Activated CD8-positive, alpha-beta memory T cell treated with anti-CD3 and anti-CD28 coated beads, Interleukin-2, amount 50 U/mL, for 24 hours (primary cell): ENCODE measurements around the gene CCDC122.
"Not testable (repeated sequence)": the region's sequence is repeated elsewhere in the genome, so short reads cannot be mapped to it uniquely, and the experiment has no call there.

Source experiments
- DNase-seq: peaks from one replicate; pipeline ENCODE4 v3.0.0-alpha.2; 2020; ENCODE audit errors: extremely low read depth

CCDC122 gene

GRCh38 chr13:43877326-43877725 lies 2.2 kb downstream of the CCDC122 start:
- no peak for DNase-seq

GRCh38 chr13:43876366-43876765 lies 3.2 kb downstream of the CCDC122 start:
- DNase-seq: no peak

GRCh38 chr13:43874504-43875092 lies 4.9 kb downstream of the CCDC122 start:
- no peak for DNase-seq

- no peak for DNase-seq
These were observed 7.4 kb downstream of the CCDC122 start for GRCh38 chr13:43872181-43872580.

GRCh38 chr13:43865892-43866291 lies 13.6 kb downstream of the CCDC122 start:
- DNase-seq: no peak

GRCh38 chr13:43864921-43865320 lies 14.6 kb downstream of the CCDC122 start:
- DNase-seq: no peak

GRCh38 chr13:43861863-43862262 lies 17.7 kb downstream of the CCDC122 start:
- DNase-seq: no peak

- DNase-seq: no peak
These were observed 26.6 kb downstream of the CCDC122 start for GRCh38 chr13:43852923-43853404.

GRCh38 chr13:43850873-43851272 lies 28.7 kb downstream of the CCDC122 start:
- DNase-seq: no peak

GRCh38 chr13:43848001-43848649 lies 31.4 kb downstream of the CCDC122 start:
- no peak for DNase-seq

- DNase-seq: no peak
These were observed 32.9 kb downstream of the CCDC122 start for GRCh38 chr13:43846496-43847158.

- DNase-seq: no peak
These were observed 40.6 kb downstream of the CCDC122 start for GRCh38 chr13:43838909-43839308.

GRCh38 chr13:43835701-43836100 lies 43.8 kb downstream of the CCDC122 start:
- DNase-seq: no peak

GRCh38 chr13:43831088-43831487 lies 48.5 kb downstream of the CCDC122 start:
- DNase-seq: no peak

GRCh38 chr13:43830497-43830881 lies 49.1 kb downstream of the CCDC122 start:
- no peak for DNase-seq

- not testable (repeated sequence) for DNase-seq
These were observed 54.9 kb downstream of the CCDC122 start for GRCh38 chr13:43824656-43825055.

- DNase-seq: no peak
These were observed 56.6 kb downstream of the CCDC122 start for GRCh38 chr13:43822969-43823368.

GRCh38 chr13:43816401-43816889 lies 63.1 kb downstream of the CCDC122 start:
- DNase-seq: no peak

- no peak for DNase-seq
These were observed 64.3 kb downstream of the CCDC122 start for GRCh38 chr13:43815204-43815603.

- DNase-seq: no peak
These were observed 70.9 kb downstream of the CCDC122 start for GRCh38 chr13:43808676-43809075.

GRCh38 chr13:43805681-43806128 lies 73.8 kb downstream of the CCDC122 start:
- no peak for DNase-seq

- no peak for DNase-seq
These were observed 74.5 kb downstream of the CCDC122 start for GRCh38 chr13:43805071-43805468.
